H1 (cell line): Measurements from ENCODE around the gene DNAI2.

Source experiments
- EP300 ChIP-seq, 2 experiments: IDR thresholded peaks; 1 replicate in 1 of 2; 2 replicates in 1 of 2; pipeline ENCODE4 v1.6.1; 2011 to 2012; ENCODE audit warnings: low read depth in 2 of 2, low read length in 2 of 2, mild to moderate bottlenecking in 2 of 2, borderline replicate concordance in 1 of 2, inconsistent platforms in 1 of 2, moderate library complexity in 1 of 2
- EZH2 ChIP-seq: fragments of 200-600 bp; sonication (generic); IDR thresholded peaks from 2 replicates; pipeline ENCODE4 v1.7.1; 2012; ENCODE audit warnings: low read depth, mild to moderate bottlenecking, moderate library complexity, low read length, inconsistent platforms; ENCODE audit not compliant: severe bottlenecking
- GABPA ChIP-seq: IDR thresholded peaks from 2 replicates; pipeline ENCODE4 v1.6.1; 2011; ENCODE audit warnings: mild to moderate bottlenecking, low read length, moderate library complexity, borderline replicate concordance; ENCODE audit not compliant: insufficient read depth
- PHF8 ChIP-seq: fragments of 200-600 bp; sonication (generic); conservative IDR thresholded peaks from 2 replicates; pipeline ENCODE4 v1.7.1; 2012; ENCODE audit warnings: low read depth, mild to moderate bottlenecking, inconsistent platforms, low read length, moderate library complexity
- POLR2AphosphoS5 ChIP-seq: IDR thresholded peaks from 2 replicates; pipeline ENCODE4 v1.6.1; 2011; ENCODE audit warnings: low read depth, low read length
- RAD21 ChIP-seq, 2 experiments: IDR thresholded peaks in 1 of 2; conservative IDR thresholded peaks in 1 of 2; 2 replicates each; pipeline ENCODE4 v1.6.1; 2011; ENCODE audit warnings: low read depth in 2 of 2, low read length in 2 of 2, improper control_type of control experiment in 1 of 2, inconsistent platforms in 1 of 2, mild to moderate bottlenecking in 1 of 2, moderate library complexity in 1 of 2
- RFX5 ChIP-seq: IDR thresholded peaks from 2 replicates; pipeline ENCODE4 v1.6.1; 2011; ENCODE audit warnings: low read depth, low read length, improper control_type of control experiment, borderline replicate concordance
- TF ChIP-seq, protein P1 (sequence below): IDR thresholded peaks from 2 replicates; pipeline ENCODE4 v1.6.1; 2012; ENCODE audit warnings: inconsistent platforms
- TF ChIP-seq, protein P2 (sequence below), 3 experiments: IDR thresholded peaks; 1 replicate in 2 of 3; 2 replicates in 1 of 3; pipeline versions ENCODE4 v1.5.1 to v1.6.1; 2011; ENCODE audit warnings: low read length in 3 of 3, mild to moderate bottlenecking in 3 of 3, inconsistent platforms in 2 of 3, low read depth in 1 of 3, moderate library complexity in 1 of 3; ENCODE audit not compliant: insufficient read depth in 1 of 3; ENCODE audit errors: control extremely low read depth in 1 of 3

DNA sequence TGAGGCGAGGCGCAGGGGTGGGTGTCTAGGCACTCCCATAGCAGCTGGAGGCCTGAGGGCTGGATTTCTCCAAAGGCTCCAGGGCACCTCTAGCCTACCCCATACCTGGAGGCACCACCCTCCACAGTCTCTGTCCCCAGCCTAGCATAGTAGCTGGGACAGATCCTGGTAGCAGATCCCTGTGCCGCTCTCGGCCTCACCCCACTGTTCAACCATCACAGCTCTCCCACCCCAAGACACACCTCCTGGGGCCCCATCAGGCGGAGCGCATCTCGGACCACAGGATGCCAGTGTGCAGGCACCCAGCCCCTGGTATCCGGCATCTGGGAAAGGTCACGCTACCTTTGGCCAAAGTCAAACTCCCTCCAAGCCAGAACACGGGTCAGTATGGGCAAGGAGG is 80.5 kb downstream of the DNAI2 start:
- no peak for TF ChIP-seq POLR2AphosphoS5
- no peak for TF ChIP-seq EZH2
- TF ChIP-seq, protein P1, sequence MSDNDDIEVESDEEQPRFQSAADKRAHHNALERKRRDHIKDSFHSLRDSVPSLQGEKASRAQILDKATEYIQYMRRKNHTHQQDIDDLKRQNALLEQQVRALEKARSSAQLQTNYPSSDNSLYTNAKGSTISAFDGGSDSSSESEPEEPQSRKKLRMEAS: no peak
- TF ChIP-seq, protein P2, sequence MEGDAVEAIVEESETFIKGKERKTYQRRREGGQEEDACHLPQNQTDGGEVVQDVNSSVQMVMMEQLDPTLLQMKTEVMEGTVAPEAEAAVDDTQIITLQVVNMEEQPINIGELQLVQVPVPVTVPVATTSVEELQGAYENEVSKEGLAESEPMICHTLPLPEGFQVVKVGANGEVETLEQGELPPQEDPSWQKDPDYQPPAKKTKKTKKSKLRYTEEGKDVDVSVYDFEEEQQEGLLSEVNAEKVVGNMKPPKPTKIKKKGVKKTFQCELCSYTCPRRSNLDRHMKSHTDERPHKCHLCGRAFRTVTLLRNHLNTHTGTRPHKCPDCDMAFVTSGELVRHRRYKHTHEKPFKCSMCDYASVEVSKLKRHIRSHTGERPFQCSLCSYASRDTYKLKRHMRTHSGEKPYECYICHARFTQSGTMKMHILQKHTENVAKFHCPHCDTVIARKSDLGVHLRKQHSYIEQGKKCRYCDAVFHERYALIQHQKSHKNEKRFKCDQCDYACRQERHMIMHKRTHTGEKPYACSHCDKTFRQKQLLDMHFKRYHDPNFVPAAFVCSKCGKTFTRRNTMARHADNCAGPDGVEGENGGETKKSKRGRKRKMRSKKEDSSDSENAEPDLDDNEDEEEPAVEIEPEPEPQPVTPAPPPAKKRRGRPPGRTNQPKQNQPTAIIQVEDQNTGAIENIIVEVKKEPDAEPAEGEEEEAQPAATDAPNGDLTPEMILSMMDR (IDR thresholded peaks at IDR 0.05; ENCODE audit: control extremely low read depth in 1 of 3, insufficient read depth in 1 of 3, low read depth in 1 of 3, low read length in 3 of 3): no peak
- no peak for TF ChIP-seq EP300 (IDR thresholded peaks at IDR 0.05; ENCODE audit: borderline replicate concordance in 1 of 2, low read depth in 2 of 2, low read length in 2 of 2)
- no peak for TF ChIP-seq GABPA
- TF ChIP-seq RFX5: no peak
- TF ChIP-seq PHF8: no peak
- no peak for TF ChIP-seq RAD21 (IDR thresholded peaks at IDR 0.05 in 1 of 2, conservative IDR thresholded peaks at IDR 0.05 in 1 of 2; ENCODE audit: low read depth in 2 of 2, low read length in 2 of 2)
